ENCODE data around the gene NTHL1. TPM values are rescaled to one million over a fixed set of nuclear protein-coding genes. Genes with fewer than 3 reads are reported as not detected.
A peak's percentile ranks its signal among the peaks of the same experiment; 100 is the strongest.

NTHL1 gene
- polyA plus RNA-seq, 3 donors, result 15.2 to 26.1 (median 19.9) TPM

DNA sequence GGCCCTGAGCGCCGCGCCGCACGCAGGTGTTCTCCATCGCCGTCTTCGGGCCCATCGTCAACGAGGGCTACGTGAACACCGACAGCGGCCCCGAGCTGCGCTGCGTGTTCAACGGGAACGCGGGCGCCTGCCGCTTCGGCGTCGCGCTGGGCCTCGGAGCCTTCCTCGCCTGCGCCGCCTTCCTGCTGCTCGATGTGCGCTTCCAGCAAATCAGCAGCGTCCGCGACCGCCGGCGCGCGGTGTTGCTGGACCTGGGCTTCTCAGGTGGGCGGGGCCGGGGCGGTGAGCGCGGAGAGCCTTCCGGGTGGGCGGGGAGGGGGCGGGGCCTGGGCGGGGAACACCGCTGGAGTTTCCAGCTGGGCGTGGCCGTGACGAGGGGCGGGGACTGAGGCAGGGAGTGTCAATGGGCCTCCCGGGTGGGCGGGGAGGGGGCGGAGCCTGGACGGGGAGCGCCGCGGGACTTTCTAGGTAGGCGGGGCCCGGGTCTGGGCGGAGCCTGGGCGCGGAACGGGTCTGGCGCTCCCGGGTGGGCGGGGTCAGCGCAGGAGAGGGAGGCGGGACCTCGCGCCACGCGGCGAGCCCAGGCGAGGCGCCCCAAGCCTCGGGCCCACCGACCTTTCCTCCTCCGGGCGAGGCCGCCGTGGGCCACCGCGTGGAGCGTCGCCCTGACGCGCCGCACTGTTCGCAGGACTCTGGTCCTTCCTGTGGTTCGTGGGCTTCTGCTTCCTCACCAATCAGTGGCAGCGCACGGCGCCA, 55.5 kb downstream of the NTHL1 start:
- DNase-seq (ENCODE audit: extremely low read depth in 1 of 11, low read depth in 9 of 11, low spot score in 4 of 11), result peak in 10 of 11 donors; percentile 69 to 84 (median 79)

DNA sequence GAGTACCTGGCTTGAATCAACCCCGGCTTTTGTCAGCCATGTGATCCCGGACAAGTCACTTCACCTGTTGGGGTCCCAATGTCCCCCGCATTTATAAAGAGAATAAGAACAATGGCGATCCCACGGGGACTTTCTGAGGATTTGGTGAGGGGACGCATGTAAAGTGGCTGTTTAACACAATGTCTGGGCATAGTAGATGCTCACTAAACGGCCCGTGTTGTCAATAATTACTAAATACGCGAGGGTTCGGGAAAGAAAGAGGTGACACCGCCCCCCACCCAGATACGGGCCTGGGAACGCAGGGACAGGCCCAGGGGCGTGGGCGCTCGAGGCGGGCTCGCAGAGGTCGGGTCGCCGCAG, 56.1 kb downstream of the NTHL1 start:
- DNase-seq (ENCODE audit: extremely low read depth in 1 of 11, low read depth in 9 of 11, low spot score in 4 of 11), result no peak

DNA sequence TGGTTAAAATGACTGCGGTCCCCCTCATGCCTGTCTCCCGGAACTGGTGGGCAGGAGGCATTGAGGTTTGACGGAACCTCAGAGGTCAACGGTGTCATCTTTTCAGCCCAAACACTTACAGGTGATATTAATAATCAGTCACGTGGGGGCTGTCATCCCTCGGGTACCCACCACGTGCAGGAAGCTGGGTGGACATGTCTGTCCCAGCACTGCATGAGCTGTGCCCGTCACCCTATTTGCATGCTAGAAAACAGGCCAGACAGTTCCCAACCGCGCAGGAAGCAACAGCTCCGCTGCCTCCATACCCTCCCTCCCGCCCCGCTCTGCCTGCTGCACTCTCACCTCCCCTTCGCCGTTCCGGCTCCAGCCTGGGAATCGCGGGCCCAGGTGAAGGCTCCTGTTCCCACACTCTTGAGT, 56.5 kb downstream of the NTHL1 start:
- no peak for DNase-seq (ENCODE audit: extremely low read depth in 1 of 11, low read depth in 9 of 11, low spot score in 4 of 11)

DNA sequence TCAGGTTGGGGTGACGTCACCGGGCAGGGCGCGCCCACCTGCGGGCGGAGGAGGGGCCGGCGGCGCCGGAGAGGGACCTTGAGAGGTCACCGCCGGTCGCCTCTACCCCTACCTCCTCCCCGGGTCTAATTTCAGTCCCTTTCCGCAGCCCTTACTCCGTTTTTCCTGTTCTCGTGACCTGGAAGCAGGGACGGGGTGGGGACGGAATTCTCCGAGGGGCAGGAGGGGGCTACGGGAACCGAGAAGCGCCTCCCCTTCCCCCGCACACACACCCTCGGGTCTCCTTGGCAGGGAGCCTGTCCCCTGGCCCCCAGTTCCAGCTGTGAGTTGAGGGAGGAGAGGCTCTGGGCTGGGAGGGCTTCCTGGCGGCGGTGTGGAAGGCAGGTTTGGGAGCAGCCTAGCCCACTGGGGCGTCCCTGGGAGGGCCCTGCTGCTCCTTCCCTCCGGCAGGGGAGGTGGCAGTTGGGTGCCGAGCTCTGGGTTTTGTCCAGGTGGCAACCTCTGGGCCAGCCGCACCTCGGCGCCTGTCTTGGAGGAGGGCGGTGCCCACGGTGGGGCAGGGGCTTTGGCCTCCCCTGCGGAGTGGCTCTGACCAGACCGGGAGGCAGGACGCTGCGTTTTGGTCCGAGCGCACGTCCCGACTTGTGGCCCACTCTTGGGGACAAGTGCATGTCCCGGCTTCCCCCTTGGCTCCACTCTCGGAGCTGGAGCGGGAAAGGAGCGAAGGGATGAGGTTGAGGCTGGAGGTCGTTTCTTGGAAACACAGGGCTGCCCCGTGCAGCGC, 57.1 kb downstream of the NTHL1 start:
- no peak for DNase-seq (ENCODE audit: extremely low read depth in 1 of 11, low read depth in 9 of 11, low spot score in 4 of 11)

DNA sequence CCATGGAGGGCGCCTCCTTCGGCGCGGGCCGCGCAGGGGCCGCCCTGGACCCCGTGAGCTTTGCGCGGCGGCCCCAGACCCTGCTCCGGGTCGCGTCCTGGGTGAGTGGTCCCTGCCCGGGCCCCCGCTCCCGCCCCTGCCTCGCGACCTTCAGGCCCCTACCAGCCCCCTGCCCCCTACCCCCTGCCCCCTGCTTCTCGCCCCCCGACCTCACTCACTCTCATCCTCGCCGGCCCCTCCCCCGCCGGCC, 57.6 kb downstream of the NTHL1 start:
- no peak for DNase-seq (ENCODE audit: extremely low read depth in 1 of 11, low read depth in 9 of 11, low spot score in 4 of 11)

Other genes with a start within 250 kb of the NTHL1 start
- 10 to 100 TPM; 31.3 to 43.8 (median 42.3) TPM for gene HAGH, start 221.0 kb downstream of the NTHL1 start, polyA plus RNA-seq (ENCODE audit: insufficient read length in 3 of 3)
- 10 to 100 TPM; 36.4 to 44.8 (median 37.8) TPM for gene FAHD1, start 220.6 kb downstream of the NTHL1 start, polyA plus RNA-seq (ENCODE audit: insufficient read length in 3 of 3)
- gene MEIOB, start 175.7 kb downstream of the NTHL1 start, polyA plus RNA-seq (ENCODE audit: insufficient read length in 3 of 3), result 1 to 10 TPM in 2 of 3 donors, under 1 TPM in 1; 0.83 to 2.1 (median 1.3) TPM
- under 1 TPM; 0.20 to 0.32 (median 0.27) TPM for gene HS3ST6, start 129.4 kb downstream of the NTHL1 start, polyA plus RNA-seq (ENCODE audit: insufficient read length in 3 of 3)
- 10 to 100 TPM; 62.1 to 73.9 (median 67.3) TPM for gene MSRB1, start 104.6 kb downstream of the NTHL1 start, polyA plus RNA-seq (ENCODE audit: insufficient read length in 3 of 3)
- under 1 TPM; 0.16 to 0.23 (median 0.17) TPM for gene RPL3L, start 93.1 kb downstream of the NTHL1 start, polyA plus RNA-seq (ENCODE audit: insufficient read length in 3 of 3)
- 100 to 1,000 TPM; 121 to 154 (median 124) TPM for gene NDUFB10, start 88.3 kb downstream of the NTHL1 start, polyA plus RNA-seq (ENCODE audit: insufficient read length in 3 of 3)
- 1,000 to 10,000 TPM; 1,794 to 2,026 (median 1,887) TPM for gene RPS2, start 83.0 kb downstream of the NTHL1 start, polyA plus RNA-seq (ENCODE audit: insufficient read length in 3 of 3)
- under 1 TPM in 1 of 3 donors, not detected in 2; 0.13 TPM for gene RNF151, start 81.0 kb downstream of the NTHL1 start, polyA plus RNA-seq (ENCODE audit: insufficient read length in 3 of 3)
- 10 to 100 TPM; 28.6 to 44.0 (median 41.6) TPM for gene TBL3, start 75.8 kb downstream of the NTHL1 start, polyA plus RNA-seq (ENCODE audit: insufficient read length in 3 of 3)
- 1 to 10 TPM in 2 of 3 donors, under 1 TPM in 1; 0.61 to 1.6 (median 1.1) TPM for gene NOXO1, start 66.4 kb downstream of the NTHL1 start, polyA plus RNA-seq (ENCODE audit: insufficient read length in 3 of 3)
- gene GFER, start 63.6 kb downstream of the NTHL1 start, polyA plus RNA-seq (ENCODE audit: insufficient read length in 3 of 3), result 10 to 100 TPM; 21.5 to 31.4 (median 26.9) TPM
- 1 to 10 TPM; 1.6 to 2.6 (median 1.9) TPM for gene SYNGR3, start 57.9 kb downstream of the NTHL1 start, polyA plus RNA-seq (ENCODE audit: insufficient read length in 3 of 3)
- 10 to 100 TPM; 16.6 to 28.6 (median 27.3) TPM for gene ZNF598, start 38.0 kb downstream of the NTHL1 start, polyA plus RNA-seq (ENCODE audit: insufficient read length in 3 of 3)
- 10 to 100 TPM in 1 of 3 donors, 1 to 10 TPM in 2; 3.8 to 12.4 (median 8.2) TPM for gene NPW, start 28.0 kb downstream of the NTHL1 start, polyA plus RNA-seq (ENCODE audit: insufficient read length in 3 of 3)
- gene NHERF2, start 20.9 kb downstream of the NTHL1 start, polyA plus RNA-seq (ENCODE audit: insufficient read length in 3 of 3), result 100 to 1,000 TPM in 2 of 3 donors, 10 to 100 TPM in 1; 82.6 to 162 (median 147) TPM
- gene TSC2, start 151 bp upstream of the NTHL1 start, polyA plus RNA-seq (ENCODE audit: insufficient read length in 3 of 3), result 100 to 1,000 TPM; 138 to 170 (median 151) TPM
- 100 to 1,000 TPM in 2 of 3 donors, 10 to 100 TPM in 1; 53.6 to 123 (median 101) TPM for gene PKD1, start 88.1 kb upstream of the NTHL1 start, polyA plus RNA-seq (ENCODE audit: insufficient read length in 3 of 3)
- 1 to 10 TPM; 2.6 to 3.4 (median 3.0) TPM for gene RAB26, start 100.8 kb upstream of the NTHL1 start, polyA plus RNA-seq (ENCODE audit: insufficient read length in 3 of 3)
- 10 to 100 TPM; 48.0 to 58.5 (median 49.3) TPM for gene TRAF7, start 107.9 kb upstream of the NTHL1 start, polyA plus RNA-seq (ENCODE audit: insufficient read length in 3 of 3)
- gene CASKIN1, start 148.8 kb upstream of the NTHL1 start, polyA plus RNA-seq (ENCODE audit: insufficient read length in 3 of 3), result 1 to 10 TPM in 2 of 3 donors, under 1 TPM in 1; 1.00 to 2.4 (median 1.9) TPM
- 10 to 100 TPM; 41.6 to 55.8 (median 44.5) TPM for gene MLST8, start 157.6 kb upstream of the NTHL1 start, polyA plus RNA-seq (ENCODE audit: insufficient read length in 3 of 3)
- gene BRICD5, start 163.0 kb upstream of the NTHL1 start, polyA plus RNA-seq (ENCODE audit: insufficient read length in 3 of 3), result 10 to 100 TPM in 1 of 3 donors, 1 to 10 TPM in 2; 4.5 to 11.0 (median 7.9) TPM
- 10 to 100 TPM; 13.0 to 17.1 (median 14.9) TPM for gene PGP, start 167.0 kb upstream of the NTHL1 start, polyA plus RNA-seq (ENCODE audit: insufficient read length in 3 of 3)
- 10 to 100 TPM; 13.0 to 24.9 (median 22.5) TPM for gene E4F1, start 175.8 kb upstream of the NTHL1 start, polyA plus RNA-seq (ENCODE audit: insufficient read length in 3 of 3)
- gene DNASE1L2, start 188.6 kb upstream of the NTHL1 start, polyA plus RNA-seq (ENCODE audit: insufficient read length in 3 of 3), result 1 to 10 TPM in 2 of 3 donors, under 1 TPM in 1; 0.36 to 1.4 (median 1.4) TPM
- 10 to 100 TPM; 59.0 to 76.2 (median 72.2) TPM for gene ECI1, start 203.8 kb upstream of the NTHL1 start, polyA plus RNA-seq (ENCODE audit: insufficient read length in 3 of 3)
- 100 to 1,000 TPM; 194 to 231 (median 219) TPM for gene RNPS1, start 220.3 kb upstream of the NTHL1 start, polyA plus RNA-seq (ENCODE audit: insufficient read length in 3 of 3)

Data from renal cortex interstitium (tissue), 11 donors.